Uterus (tissue), 4 donors: Measurements from ENCODE around the gene ALS2CL. TPM values are rescaled to one million over a fixed set of nuclear protein-coding genes. Genes with fewer than 3 reads are reported as not detected.

Source experiments
- DNase-seq, 2 donors: peaks; one replicate each; pipeline ENCODE4 v3.0.0-alpha.2; 2019 to 2020
- H3K27ac ChIP-seq, 2 donors: fragments of 200-600 bp; sonication (generic); 1 replicate in 1 of 2; 2 replicates in 1 of 2; pipeline ENCODE4 v1.5.1; 2016 to 2018
- H3K27me3 ChIP-seq, 2 donors: fragments of 200-600 bp; sonication (generic); one replicate each; pipeline ENCODE4 v1.5.1; 2018 to 2019; ENCODE audit warnings: control low read depth in 1 of 2
- H3K36me3 ChIP-seq, 2 donors: fragments of 200-600 bp; sonication (generic); one replicate each; pipeline ENCODE4 v1.5.1; 2019; ENCODE audit warnings: control low read depth in 1 of 2
- H3K4me1 ChIP-seq, 2 donors: fragments of 200-600 bp; sonication (generic); one replicate each; pipeline ENCODE4 v1.5.1; 2018 to 2019; ENCODE audit warnings: control low read depth in 1 of 2
- H3K4me3 ChIP-seq, 2 donors: fragments of 200-600 bp; sonication (generic); 1 replicate in 1 of 2; 2 replicates in 1 of 2; pipeline ENCODE4 v1.5.1; 2018 to 2019; ENCODE audit warnings: mild to moderate bottlenecking in 1 of 2
- H3K9me3 ChIP-seq, 2 donors: fragments of 200-600 bp; sonication (generic); one replicate each; pipeline ENCODE4 v1.5.1; 2019; ENCODE audit warnings: control low read depth in 1 of 2
- POLR2A ChIP-seq, 2 donors: fragments of 450-650 bp; IDR thresholded peaks; one replicate each; pipeline ENCODE4 v1.6.1; 2016; ENCODE audit warnings: antibody characterized with exemption in 2 of 2, mild to moderate bottlenecking in 1 of 2, moderate library complexity in 1 of 2
- intact Hi-C: fragments of 100-400 bp; cut with DNase I; formaldehyde crosslinking; loops from one replicate; pipeline ENCODE4 v1.15.1; 2023; ENCODE audit warnings: low total_unique reads
- total RNA-seq, 4 donors: library from RNA; depleted of rRNA in 3 of 4; stranded (reverse); fragments of >200 nt in 3 of 4; gene quantifications; one replicate each; pipeline versions ENCODE4 v1.1.0 to v1.2.4, GENCODE V29; 2014 to 2023
- TF ChIP-seq, protein P1 (sequence below), 4 experiments: fragments of 200-600 bp in 2 of 4; fragments of 450-650 bp in 2 of 4; sonication (generic) in 2 of 4; IDR thresholded peaks; one replicate each; pipeline ENCODE4 v1.5.1; 2016 to 2019; ENCODE audit warnings: antibody characterized with exemption in 4 of 4, mild to moderate bottlenecking in 2 of 4, moderate library complexity in 1 of 4
- donor health status: DM: yes; HTN: yes; CAD: no.

The ALS2CL gene
- total RNA-seq, 4 donors from 2014 or later, result 15.7 to 75.3 (median 31.5) TPM

DNA sequence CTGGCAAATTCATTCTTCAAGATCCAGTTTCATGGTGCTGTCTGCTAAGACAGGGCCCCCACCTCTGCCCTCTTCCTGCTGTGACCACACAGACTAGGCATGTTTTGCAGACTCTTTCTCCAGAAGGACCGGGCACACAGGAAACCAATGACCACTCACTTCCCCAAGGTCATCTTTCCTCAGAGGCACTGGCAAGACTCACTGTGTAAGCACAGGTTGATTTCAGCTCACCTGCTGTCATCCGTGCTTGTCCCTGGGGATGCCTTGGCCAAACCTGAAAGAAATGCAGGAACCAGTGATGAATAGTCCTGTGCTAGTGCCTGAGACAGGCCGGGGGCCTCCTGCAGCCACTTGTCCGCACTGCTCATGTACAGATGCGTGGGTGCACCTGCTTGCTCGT is 33.5 kb downstream of the ALS2CL start:
- intact Hi-C loops, result no loop called here
- DNase-seq, result no peak
- no peak for TF ChIP-seq POLR2A (IDR thresholded peaks at IDR 0.05)
- TF ChIP-seq, protein P1, sequence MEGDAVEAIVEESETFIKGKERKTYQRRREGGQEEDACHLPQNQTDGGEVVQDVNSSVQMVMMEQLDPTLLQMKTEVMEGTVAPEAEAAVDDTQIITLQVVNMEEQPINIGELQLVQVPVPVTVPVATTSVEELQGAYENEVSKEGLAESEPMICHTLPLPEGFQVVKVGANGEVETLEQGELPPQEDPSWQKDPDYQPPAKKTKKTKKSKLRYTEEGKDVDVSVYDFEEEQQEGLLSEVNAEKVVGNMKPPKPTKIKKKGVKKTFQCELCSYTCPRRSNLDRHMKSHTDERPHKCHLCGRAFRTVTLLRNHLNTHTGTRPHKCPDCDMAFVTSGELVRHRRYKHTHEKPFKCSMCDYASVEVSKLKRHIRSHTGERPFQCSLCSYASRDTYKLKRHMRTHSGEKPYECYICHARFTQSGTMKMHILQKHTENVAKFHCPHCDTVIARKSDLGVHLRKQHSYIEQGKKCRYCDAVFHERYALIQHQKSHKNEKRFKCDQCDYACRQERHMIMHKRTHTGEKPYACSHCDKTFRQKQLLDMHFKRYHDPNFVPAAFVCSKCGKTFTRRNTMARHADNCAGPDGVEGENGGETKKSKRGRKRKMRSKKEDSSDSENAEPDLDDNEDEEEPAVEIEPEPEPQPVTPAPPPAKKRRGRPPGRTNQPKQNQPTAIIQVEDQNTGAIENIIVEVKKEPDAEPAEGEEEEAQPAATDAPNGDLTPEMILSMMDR (IDR thresholded peaks at IDR 0.05), result no peak
- Histone ChIP-seq H3K4me3 (no peak overlapping the region), H3K27ac (no peak overlapping the region), H3K9me3 (no peaks in the 10 kb centered on the region), H3K27me3 (no peaks in the 10 kb centered on the region), H3K4me1 (no peaks in the 10 kb centered on the region), H3K36me3 (no peaks in the 10 kb centered on the region)

DNA sequence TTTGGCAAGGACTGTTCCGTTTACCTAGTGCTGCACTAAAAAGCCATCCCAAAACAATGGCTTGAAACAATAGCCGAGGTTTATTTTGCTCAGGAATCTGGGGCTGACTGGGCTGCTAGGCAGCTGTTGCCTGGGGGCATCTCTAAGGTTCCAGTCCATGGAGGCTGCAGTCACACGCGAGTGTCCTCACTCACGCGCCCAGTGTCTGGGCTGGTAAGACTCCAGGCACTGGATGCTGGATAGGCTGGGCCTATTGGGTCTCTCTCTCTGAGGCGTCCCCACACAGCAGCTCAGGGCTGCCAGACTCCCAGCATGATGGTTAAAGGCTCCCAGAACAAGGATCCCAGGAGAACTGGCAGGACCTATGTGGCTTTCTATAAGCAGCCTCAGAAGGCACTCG is 34.2 kb downstream of the ALS2CL start:
- TF ChIP-seq POLR2A (IDR thresholded peaks at IDR 0.05), result no peak
- TF ChIP-seq, protein P1 (IDR thresholded peaks at IDR 0.05), result no peak
- no peaks in the 10 kb centered on the region for H3K36me3 ChIP-seq
- no peak overlapping the region for H3K4me3 ChIP-seq
- H3K4me1 ChIP-seq, result no peaks in the 10 kb centered on the region
- H3K27me3 ChIP-seq, result no peaks in the 10 kb centered on the region
- no peak overlapping the region for H3K27ac ChIP-seq
- intact Hi-C loops, result no loop called here
- no peak for DNase-seq
- no peaks in the 10 kb centered on the region for H3K9me3 ChIP-seq

DNA sequence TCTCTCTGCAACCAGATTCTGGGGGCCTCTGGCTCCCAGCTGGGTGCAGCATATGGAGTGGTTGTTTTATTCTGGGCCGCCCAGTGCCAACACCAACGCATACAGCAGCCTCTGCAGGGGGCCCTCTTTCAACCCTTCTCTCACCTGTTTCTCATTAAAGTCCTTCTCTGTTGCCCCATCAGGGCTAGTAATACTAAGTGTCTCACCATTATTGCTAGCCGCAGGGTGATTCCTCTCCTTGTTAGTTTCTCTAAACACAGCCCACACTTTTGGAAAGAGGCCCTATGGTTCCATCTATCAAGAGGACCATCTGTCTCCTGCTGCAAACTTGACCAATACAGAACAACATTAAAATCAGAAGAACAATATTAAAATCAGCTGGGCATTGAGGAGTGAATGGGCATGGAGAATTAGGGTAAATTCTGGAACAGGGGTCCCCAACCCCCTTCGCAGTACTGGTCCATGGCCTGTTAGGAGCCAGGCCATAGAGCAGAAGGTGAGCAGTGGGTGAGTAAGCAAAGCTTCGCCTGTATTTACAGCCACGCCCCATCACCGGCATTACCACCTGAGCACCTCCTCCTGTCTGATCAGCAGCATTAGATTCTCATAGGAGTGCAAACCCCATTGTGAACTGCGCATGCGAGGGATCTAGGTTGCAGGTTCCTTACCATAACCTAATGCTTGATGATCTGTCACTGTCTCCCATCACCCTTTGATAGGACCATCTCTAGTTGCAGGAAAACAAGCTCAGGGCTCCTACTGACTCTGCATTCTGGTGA is 36.5 kb downstream of the ALS2CL start:
- TF ChIP-seq POLR2A (IDR thresholded peaks at IDR 0.05), result no peak
- TF ChIP-seq, protein P1 (IDR thresholded peaks at IDR 0.05), result no peak

DNA sequence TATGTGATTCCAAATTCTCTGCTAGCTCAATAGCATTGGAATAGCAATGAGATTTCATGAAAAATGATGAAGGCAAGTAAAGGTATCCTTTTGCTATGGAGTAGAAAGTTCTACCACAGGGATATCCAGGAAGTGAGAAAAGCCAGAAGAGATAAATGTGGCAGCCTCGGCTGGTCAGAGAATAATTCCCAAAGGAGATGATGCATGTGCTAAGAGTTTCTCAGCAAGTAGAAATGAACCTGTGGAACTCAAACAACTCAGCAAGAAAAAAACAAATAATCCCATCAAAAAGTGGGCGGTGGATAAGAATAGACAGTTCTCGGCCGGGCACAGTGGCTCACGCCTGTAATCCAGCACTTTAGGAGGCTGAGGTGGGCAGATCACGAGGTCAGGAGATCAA is 38.2 kb downstream of the ALS2CL start:
- TF ChIP-seq, protein P1 (IDR thresholded peaks at IDR 0.05), result no peak
- TF ChIP-seq POLR2A (IDR thresholded peaks at IDR 0.05), result no peak
- no peaks in the 10 kb centered on the region for H3K4me1 ChIP-seq
- no peaks in the 10 kb centered on the region for H3K27me3 ChIP-seq
- H3K36me3 ChIP-seq, result no peaks in the 10 kb centered on the region
- intact Hi-C loops, result no loop called here
- H3K4me3 ChIP-seq, result no peak overlapping the region
- H3K9me3 ChIP-seq, result no peaks in the 10 kb centered on the region
- no peak overlapping the region for H3K27ac ChIP-seq
- DNase-seq, result no peak

More for the DNA sequence above, 36.5 kb downstream of the ALS2CL start:
- intact Hi-C loops, result no loop called here
- no peaks in the 10 kb centered on the region for H3K36me3 ChIP-seq
- H3K27me3 ChIP-seq, result no peaks in the 10 kb centered on the region
- no peak for DNase-seq
- no peak overlapping the region for H3K4me3 ChIP-seq
- H3K4me1 ChIP-seq, result no peaks in the 10 kb centered on the region
- no peaks in the 10 kb centered on the region for H3K9me3 ChIP-seq
- H3K27ac ChIP-seq, result no peak overlapping the region

DNA sequence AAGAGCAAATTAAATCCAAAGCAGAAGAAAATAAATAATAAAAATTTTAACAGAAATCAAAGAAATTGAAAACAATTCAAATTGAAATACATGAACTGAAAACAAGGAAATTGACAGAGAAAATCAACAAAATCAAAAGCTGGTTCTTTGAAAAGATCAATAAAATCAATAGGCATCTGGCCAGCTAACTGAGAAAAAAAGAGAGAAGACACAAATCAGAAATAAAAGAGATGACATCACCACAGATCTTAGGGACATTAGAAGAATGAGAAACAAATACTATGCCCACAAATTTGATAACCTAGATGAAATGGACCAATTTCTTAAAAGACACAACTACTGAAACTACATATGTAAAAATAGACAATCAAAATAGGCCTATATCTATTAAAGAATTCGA is 42.4 kb downstream of the ALS2CL start:
- H3K4me1 ChIP-seq, result no peaks in the 10 kb centered on the region
- intact Hi-C loops, result no loop called here
- H3K27ac ChIP-seq, result no peak overlapping the region
- no peaks in the 10 kb centered on the region for H3K27me3 ChIP-seq
- DNase-seq, result no peak
- no peaks in the 10 kb centered on the region for H3K9me3 ChIP-seq
- H3K36me3 ChIP-seq, result no peaks in the 10 kb centered on the region
- H3K4me3 ChIP-seq, result no peak overlapping the region
- TF ChIP-seq, protein P1 (IDR thresholded peaks at IDR 0.05), result no peak
- no peak for TF ChIP-seq POLR2A (IDR thresholded peaks at IDR 0.05)
